ENCODE measurements around the gene FCHSD2. TPM values are rescaled to one million over a fixed set of nuclear protein-coding genes. Genes with fewer than 3 reads are reported as not detected.
"Not testable (repeated sequence)": the region's sequence is repeated elsewhere in the genome, so short reads cannot be mapped to it uniquely, and the experiment has no call there.

FCHSD2 gene
- total RNA-seq, 1 donor from 2014 or later, result 22.2 TPM

- no peak overlapping the region for H2AFZ ChIP-seq (replicated peaks)
- H3K27me3 ChIP-seq, result no peaks in the 10 kb centered on the region
- Mint-ChIP-seq H3K4me1 (no peaks in the 10 kb centered on the region), H3K36me3 (peaks cover 9% of the 10 kb centered on the region), H3K27ac (no peak overlapping the region), H3K4me3 (no peak overlapping the region), H3K27me3 (ENCODE audit: insufficient read depth, low read depth) (no peaks in the 10 kb centered on the region), H3K9me3 (peaks cover under 1% of the 10 kb centered on the region)
- no peak overlapping the region for H3K4me3 ChIP-seq
- no peaks in the 10 kb centered on the region for H4K20me1 ChIP-seq (ENCODE audit: low read depth)
- TF ChIP-seq CTCF (IDR thresholded peaks at IDR 0.05), result no peak
- TF ChIP-seq EZH2 (IDR thresholded peaks at IDR 0.05), result no peak
- no peak for TF ChIP-seq EZH2phosphoT487 (IDR thresholded peaks at IDR 0.05)
- peaks cover 15% of the 10 kb centered on the region for H3K36me3 ChIP-seq
- H3K79me2 ChIP-seq (ENCODE audit: low read depth), result no peaks in the 10 kb centered on the region
- H3K4me2 ChIP-seq, result no peak overlapping the region
- H3K9me3 ChIP-seq (ENCODE audit: low read depth), result no peaks in the 10 kb centered on the region
- H3F3A ChIP-seq (ENCODE audit: low read depth), result no peaks in the 10 kb centered on the region
- no peak overlapping the region for H3K9ac ChIP-seq
- no peaks in the 10 kb centered on the region for H3K4me1 ChIP-seq
- no peak for DNase-seq (ENCODE audit: low spot score)
- H3K27ac ChIP-seq, result no peak overlapping the region
These were observed 158.6 kb downstream of the FCHSD2 start for GRCh38 chr11:72983560-72983959.

- H3K4me2 ChIP-seq, result no peak overlapping the region
- Mint-ChIP-seq H3K27ac (no peak overlapping the region), H3K9me3 (peaks cover 7% of the 10 kb centered on the region), H3K36me3 (peaks cover 17% of the 10 kb centered on the region), H3K27me3 (ENCODE audit: insufficient read depth, low read depth) (no peaks in the 10 kb centered on the region), H3K4me3 (no peak overlapping the region), H3K4me1 (no peaks in the 10 kb centered on the region)
- H3K27ac ChIP-seq, result no peak overlapping the region
- no peaks in the 10 kb centered on the region for H3K27me3 ChIP-seq
- no peak overlapping the region for H2AFZ ChIP-seq (replicated peaks)
- H4K20me1 ChIP-seq (ENCODE audit: low read depth), result no peaks in the 10 kb centered on the region
- H3F3A ChIP-seq (ENCODE audit: low read depth), result no peaks in the 10 kb centered on the region
- no peak for TF ChIP-seq EZH2phosphoT487 (IDR thresholded peaks at IDR 0.05)
- TF ChIP-seq CTCF (IDR thresholded peaks at IDR 0.05), result no peak
- no peak for TF ChIP-seq EZH2 (IDR thresholded peaks at IDR 0.05)
- DNase-seq (ENCODE audit: low spot score), result no peak
- H3K9ac ChIP-seq, result no peak overlapping the region
- H3K79me2 ChIP-seq (ENCODE audit: low read depth), result no peaks in the 10 kb centered on the region
- H3K36me3 ChIP-seq, result peaks cover 15% of the 10 kb centered on the region
- H3K9me3 ChIP-seq (ENCODE audit: low read depth), result peaks cover 2% of the 10 kb centered on the region
- no peak overlapping the region for H3K4me3 ChIP-seq
- H3K4me1 ChIP-seq, result no peaks in the 10 kb centered on the region
These were observed 160.0 kb downstream of the FCHSD2 start for GRCh38 chr11:72981971-72982685.

GRCh38 chr11:72981080-72981479, 161.0 kb downstream of the FCHSD2 start:
- no peak overlapping the region for H3K4me3 Mint-ChIP-seq
- H3K36me3 Mint-ChIP-seq, result peaks cover 23% of the 10 kb centered on the region
- Histone ChIP-seq H3F3A (ENCODE audit: low read depth) (no peaks in the 10 kb centered on the region), H3K27me3 (no peaks in the 10 kb centered on the region), H3K4me3 (no peak overlapping the region), H3K79me2 (ENCODE audit: low read depth) (no peaks in the 10 kb centered on the region), H3K9me3 (ENCODE audit: low read depth) (peaks cover 4% of the 10 kb centered on the region), H2AFZ (replicated peaks) (no peak overlapping the region), H3K9ac (no peak overlapping the region), H3K27ac (no peak overlapping the region), H3K4me2 (no peak overlapping the region), H4K20me1 (ENCODE audit: low read depth) (no peaks in the 10 kb centered on the region), H3K4me1 (no peaks in the 10 kb centered on the region), H3K36me3 (peaks cover 15% of the 10 kb centered on the region)
- no peaks in the 10 kb centered on the region for H3K4me1 Mint-ChIP-seq
- TF ChIP-seq CTCF (IDR thresholded peaks at IDR 0.05) (no peak), EZH2phosphoT487 (IDR thresholded peaks at IDR 0.05) (no peak), EZH2 (IDR thresholded peaks at IDR 0.05) (no peak)
- H3K27me3 Mint-ChIP-seq (ENCODE audit: insufficient read depth, low read depth), result peaks cover 2% of the 10 kb centered on the region
- H3K9me3 Mint-ChIP-seq, result peaks cover 14% of the 10 kb centered on the region
- DNase-seq (ENCODE audit: low spot score), result no peak
- H3K27ac Mint-ChIP-seq, result no peak overlapping the region

GRCh38 chr11:72977782-72978181, 164.3 kb downstream of the FCHSD2 start:
- not testable (repeated sequence) for DNase-seq (ENCODE audit: low spot score)

GRCh38 chr11:72976522-72976892, 165.6 kb downstream of the FCHSD2 start:
- H3K27me3 Mint-ChIP-seq (ENCODE audit: insufficient read depth, low read depth); H3K4me3 ChIP-seq; H3K27ac ChIP-seq; H3K79me2 ChIP-seq (ENCODE audit: low read depth); H3F3A ChIP-seq (ENCODE audit: low read depth); H3K4me3 Mint-ChIP-seq; H3K9me3 ChIP-seq (ENCODE audit: low read depth); H3K36me3 ChIP-seq; H3K4me1 ChIP-seq; H2AFZ ChIP-seq (replicated peaks); H3K27me3 ChIP-seq; H3K27ac Mint-ChIP-seq; H4K20me1 ChIP-seq (ENCODE audit: low read depth); H3K4me2 ChIP-seq; H3K9ac ChIP-seq; H3K4me1 Mint-ChIP-seq; DNase-seq (ENCODE audit: low spot score): not testable (repeated sequence)
- peaks cover 18% of the 10 kb centered on the region for H3K9me3 Mint-ChIP-seq
- H3K36me3 Mint-ChIP-seq, result peaks cover 40% of the 10 kb centered on the region

More at GRCh38 chr11:72977782-72978181, 164.3 kb downstream of the FCHSD2 start:
- peaks cover 36% of the 10 kb centered on the region for H3K36me3 Mint-ChIP-seq
- not testable (repeated sequence) for H3K4me1 ChIP-seq; H3K27me3 ChIP-seq; H3K27me3 Mint-ChIP-seq (ENCODE audit: insufficient read depth, low read depth); H3K9ac ChIP-seq; H3K36me3 ChIP-seq; H3F3A ChIP-seq (ENCODE audit: low read depth); H2AFZ ChIP-seq (replicated peaks); H3K27ac ChIP-seq; H3K27ac Mint-ChIP-seq; H3K4me3 Mint-ChIP-seq; H4K20me1 ChIP-seq (ENCODE audit: low read depth); H3K9me3 ChIP-seq (ENCODE audit: low read depth); H3K79me2 ChIP-seq (ENCODE audit: low read depth); H3K4me2 ChIP-seq; H3K4me3 ChIP-seq; H3K4me1 Mint-ChIP-seq
- peaks cover 18% of the 10 kb centered on the region for H3K9me3 Mint-ChIP-seq
